NK-92 (cell line): ENCODE data around the gene FXYD7.
"Not testable (repeated sequence)": the region's sequence is repeated elsewhere in the genome, so short reads cannot be mapped to it uniquely, and the experiment has no call there.

ENCODE experiments used
- DNase-seq: peaks from one replicate; lab custom pipeline; 2025; ENCODE audit not compliant: unreplicated experiment; lab: John Stamatoyannopoulos, UW

The FXYD7 gene, protein sequence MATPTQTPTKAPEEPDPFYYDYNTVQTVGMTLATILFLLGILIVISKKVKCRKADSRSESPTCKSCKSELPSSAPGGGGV

DNA sequence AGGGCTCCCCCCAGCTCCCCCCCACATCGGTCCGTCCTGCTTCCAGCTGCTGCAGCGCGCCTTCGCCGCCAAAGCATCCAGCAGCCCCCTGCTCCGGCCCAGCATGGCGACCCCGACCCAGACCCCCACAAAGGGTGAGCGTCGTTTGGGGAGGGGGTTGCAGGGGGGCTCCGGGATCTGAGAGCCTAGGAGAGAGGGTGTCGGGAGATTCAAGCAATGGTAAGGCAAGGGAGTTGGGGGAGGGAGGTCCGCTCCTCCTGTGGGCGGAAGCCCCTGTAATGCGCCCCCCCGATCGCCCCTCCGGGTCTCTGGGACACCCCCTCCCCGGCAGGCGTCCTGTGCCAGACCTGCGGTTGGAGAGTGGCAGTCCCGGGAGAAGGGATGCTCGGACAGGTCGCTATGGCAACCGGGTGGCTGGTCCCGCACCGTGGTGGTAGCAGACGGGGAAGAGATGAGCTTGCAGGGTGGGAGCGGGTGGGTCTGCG lies at the start of gene FXYD7:
FXYD7 (plus strand) TSS at position 25 of the 485 bp plus-strand sequence; CDS start at position 104, 79 bp downstream.
- no peak for DNase-seq

- no peak for DNase-seq
Observed at GRCh38 chr19:35093430-35093829, 49.6 kb upstream of the FXYD7 start.

GRCh38 chr19:35093941-35094647 lies 49.0 kb upstream of the FXYD7 start:
- no peak for DNase-seq

- DNase-seq = no peak
Observed at GRCh38 chr19:35094656-35095055, 48.4 kb upstream of the FXYD7 start.

GRCh38 chr19:35095667-35096368 lies 47.2 kb upstream of the FXYD7 start:
- DNase-seq = no peak

GRCh38 chr19:35098413-35099049 lies 44.5 kb upstream of the FXYD7 start:
- no peak for DNase-seq

DNA sequence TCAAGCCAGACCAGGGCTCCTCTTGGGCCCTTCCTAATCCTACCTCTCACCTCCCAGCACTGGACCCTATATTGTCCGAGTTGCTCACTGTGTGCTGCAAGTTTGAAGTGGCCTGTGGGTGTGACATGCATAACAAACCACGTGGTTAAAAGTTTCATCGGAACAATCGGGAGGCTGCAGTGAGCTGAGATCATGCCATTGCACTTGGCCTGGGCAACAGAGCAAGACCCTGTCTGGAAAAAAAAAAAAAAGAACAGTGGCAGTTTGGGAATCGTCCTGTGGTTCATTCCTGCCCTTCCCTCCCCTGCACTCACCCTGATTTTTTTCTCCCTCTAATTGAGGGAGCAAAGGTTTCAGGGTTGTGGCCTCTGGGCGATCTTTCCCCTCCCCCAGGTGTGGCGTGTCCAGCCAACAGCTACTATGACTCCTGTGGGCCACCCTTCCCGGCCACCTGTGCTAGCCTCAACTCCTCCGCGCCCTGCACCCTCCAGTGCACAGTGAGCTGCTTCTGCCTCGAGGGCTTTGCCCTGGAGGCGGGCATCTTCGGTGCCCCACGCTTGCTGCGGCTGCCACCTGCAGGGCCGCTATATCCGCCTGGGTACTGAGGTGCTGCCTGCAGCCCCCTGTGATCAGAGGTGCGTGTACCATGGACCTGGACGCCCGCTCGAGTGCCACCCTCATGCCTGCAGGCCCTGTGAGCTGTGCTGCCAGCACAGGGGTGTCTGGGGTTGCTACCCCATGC lies 43.7 kb upstream of the FXYD7 start:
- DNase-seq = no peak

DNA sequence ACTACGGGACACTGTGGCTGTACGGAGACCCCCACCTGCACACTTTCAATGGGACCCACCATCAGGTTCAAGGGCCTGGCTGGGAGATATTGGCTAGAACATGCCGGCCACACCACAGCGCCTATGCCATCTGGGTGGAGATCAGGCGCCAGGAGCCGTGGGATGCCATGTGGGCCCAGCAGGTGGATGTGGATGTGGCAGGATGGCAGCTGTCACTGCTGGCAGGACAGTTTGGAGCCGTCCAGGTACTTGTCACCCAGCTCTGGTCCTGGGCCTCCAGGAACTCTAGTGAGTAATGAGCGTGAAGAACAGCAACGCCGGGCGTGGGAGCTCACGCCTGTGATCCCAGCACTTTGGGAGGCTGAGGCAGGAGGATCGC lies 43.2 kb upstream of the FXYD7 start:
- DNase-seq = no peak

- DNase-seq = no peak
Observed at GRCh38 chr19:35100588-35101533, 42.2 kb upstream of the FXYD7 start.

- not testable (repeated sequence) for DNase-seq
Observed at GRCh38 chr19:35101949-35102348, 41.1 kb upstream of the FXYD7 start.

DNA sequence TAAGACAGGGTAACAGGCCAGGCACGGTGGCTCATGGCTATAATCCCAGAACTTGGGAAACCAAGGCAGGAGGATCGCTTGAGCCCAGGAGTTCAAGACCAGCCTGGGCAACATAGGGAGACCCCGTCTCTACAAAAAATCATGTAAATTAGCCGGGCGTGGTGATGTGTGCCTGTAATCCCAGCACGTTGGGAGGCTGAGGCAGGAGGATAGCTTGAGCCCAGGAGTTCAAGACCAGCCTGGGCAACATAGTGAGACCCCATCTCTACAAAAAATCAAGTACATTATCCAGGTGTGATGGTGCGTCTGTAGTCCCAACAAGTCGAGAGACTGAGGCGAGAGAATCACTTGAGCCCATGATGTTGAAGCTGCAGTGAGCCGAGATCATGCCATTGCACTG lies 39.4 kb upstream of the FXYD7 start:
- not testable (repeated sequence) for DNase-seq

GRCh38 chr19:35104361-35104760 lies 38.7 kb upstream of the FXYD7 start:
- no peak for DNase-seq

GRCh38 chr19:35105047-35105410 lies 38.0 kb upstream of the FXYD7 start:
- no peak for DNase-seq

DNA sequence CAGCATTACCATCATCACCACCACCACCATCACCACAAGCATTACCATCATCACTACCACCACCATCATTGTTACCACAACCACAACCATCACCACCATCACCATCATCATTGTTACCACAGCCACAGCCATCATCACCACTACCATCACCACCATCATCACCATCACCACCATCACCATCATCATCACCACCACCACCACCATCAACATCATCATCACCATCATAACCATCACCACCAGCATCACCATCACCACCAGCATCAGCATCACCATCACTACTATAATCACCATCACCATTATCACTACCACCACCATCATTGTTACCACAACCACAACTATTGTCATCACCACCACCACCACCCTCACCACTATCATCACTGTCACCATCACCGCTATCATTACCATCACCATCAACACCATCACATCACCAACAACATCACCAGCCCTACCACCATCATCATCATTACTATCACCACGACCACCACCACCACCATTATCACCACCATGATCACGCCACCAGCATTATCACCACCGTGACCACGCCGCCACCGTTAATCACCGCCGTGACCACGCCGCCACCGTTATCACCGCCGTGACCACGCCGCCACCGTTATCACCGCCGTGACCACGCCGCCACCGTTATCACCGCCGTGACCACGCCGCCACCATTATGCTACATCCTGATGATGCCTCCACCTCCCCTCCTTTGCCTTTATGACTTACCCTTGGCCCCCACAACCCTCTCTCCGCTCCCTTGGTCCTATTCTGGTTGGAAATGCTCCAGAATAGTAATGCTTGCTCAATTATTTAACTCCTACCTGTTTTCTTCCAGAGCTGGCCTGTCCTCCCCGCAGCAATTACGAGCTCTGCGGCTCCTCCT lies 37.4 kb upstream of the FXYD7 start:
- no peak for DNase-seq

- no peak for DNase-seq
Observed at GRCh38 chr19:35106291-35106583, 36.8 kb upstream of the FXYD7 start.

DNA sequence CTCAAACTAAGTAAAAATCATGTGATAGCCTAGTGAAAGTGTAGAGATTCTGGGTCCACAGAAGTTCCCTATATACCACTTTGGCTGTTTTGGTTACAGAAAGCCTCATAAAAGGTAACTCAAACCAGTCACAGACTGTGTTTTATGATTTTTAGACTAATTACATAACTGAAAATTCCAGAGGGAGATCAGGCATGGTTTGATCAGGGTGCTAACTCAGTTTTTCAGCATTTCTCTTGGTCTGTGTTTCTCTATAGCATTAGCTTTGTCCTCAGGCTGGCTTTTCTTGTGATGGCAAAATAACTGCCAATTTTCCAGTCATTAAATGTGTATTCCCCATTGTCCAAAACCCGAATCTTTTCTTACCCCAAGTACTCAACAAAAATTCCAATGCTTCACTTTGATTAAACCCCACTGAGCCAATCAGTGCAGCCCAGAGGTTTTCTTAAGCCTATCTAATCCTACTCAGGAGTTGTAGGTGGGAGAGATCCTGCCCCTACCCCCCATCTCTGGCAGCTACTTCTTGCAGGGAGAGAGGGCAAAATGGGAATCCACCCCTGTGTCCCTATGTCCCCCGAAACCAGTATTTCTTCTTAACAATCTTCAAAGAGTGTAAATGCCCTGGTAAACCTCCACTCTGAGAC lies 36.0 kb upstream of the FXYD7 start:
- no peak for DNase-seq

- DNase-seq = no peak
Observed at GRCh38 chr19:35107545-35107944, 35.5 kb upstream of the FXYD7 start.

DNA sequence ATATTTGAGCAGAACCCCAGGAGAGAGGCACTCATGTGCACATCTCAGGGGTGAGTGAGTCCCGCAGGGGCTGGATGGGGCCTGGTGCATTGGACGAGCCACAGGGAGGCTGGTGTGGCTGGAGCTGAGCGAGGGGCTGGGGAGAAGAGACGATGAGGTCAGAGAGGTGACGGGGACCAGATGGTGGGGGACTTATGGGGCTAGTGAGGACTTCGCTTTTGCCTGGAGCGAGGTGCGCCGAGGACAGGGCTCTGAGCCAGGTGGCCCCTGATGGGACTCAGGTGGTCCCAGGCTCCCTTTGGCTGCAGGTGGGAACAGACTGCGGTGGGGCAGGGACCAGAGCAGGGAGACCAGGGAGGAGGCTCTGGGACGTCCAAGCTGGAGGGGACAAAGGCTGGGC lies 34.3 kb upstream of the FXYD7 start:
- DNase-seq = no peak
